H1 (cell line): Measurements from ENCODE around the gene ODR4. TPM values are rescaled to one million over a fixed set of nuclear protein-coding genes. Genes with fewer than 3 reads are reported as not detected.

ENCODE experiments used
- KDM1A ChIP-seq: fragments of 200-600, 300-600 bp; sonication (generic); IDR thresholded peaks from 2 replicates; pipeline ENCODE4 v1.7.1; 2016; ENCODE audit warnings: mild to moderate bottlenecking, low read length, borderline replicate concordance
- USF2 ChIP-seq: IDR thresholded peaks from 2 replicates; pipeline ENCODE4 v1.6.1; 2011; ENCODE audit warnings: low read length, improper control_type of control experiment
- YY1 ChIP-seq: IDR thresholded peaks from 2 replicates; pipeline ENCODE4 v1.6.1; 2011; ENCODE audit warnings: low read depth, mild to moderate bottlenecking, low read length
- polyA plus RNA-seq, 7 experiments: library from polyadenylated mRNA; depleted of rRNA in 3 of 7; stranded (reverse) in 5 of 7; unstranded in 2 of 7; fragments of >200 nt in 5 of 7; fragments of 200-250 nt in 2 of 7; gene quantifications; 1 replicate in 5 of 7; 2 replicates in 1 of 7; 4 replicates in 1 of 7; pipeline versions ENCODE4 v1.2.1 to v1.2.3, GENCODE V29; 2011 to 2013; ENCODE audit warnings: missing spikeins in 2 of 7, mixed read lengths in 2 of 7
- total RNA-seq: library from RNA; stranded (reverse); fragmentation: NEBNext Ultra II Directional; extraction: Animal tissue kit (Norgen Biotek cat#: 25700); gene quantifications from 2 replicates; pipeline ENCODE4 v1.2.1, GENCODE V29; 2021

Gene ODR4
- total and polyA plus RNA-seq, 2 of the 8 experiments (the other 6 are each of a cell fraction or from before 2014, with no cell fraction given), result 4.1 to 14.1 TPM

- no peak for TF ChIP-seq KDM1A
- no peak for TF ChIP-seq YY1
- no peak for TF ChIP-seq USF2
Measured at GRCh38 chr1:186390925-186391324, 15.3 kb downstream of the ODR4 start (continued).
